ENCODE results near the gene RAPGEF2. TPM values are rescaled to one million over a fixed set of nuclear protein-coding genes. Genes with fewer than 3 reads are reported as not detected.
"Not testable (repeated sequence)": the region's sequence is repeated elsewhere in the genome, so short reads cannot be mapped to it uniquely, and the experiment has no call there.

The RAPGEF2 gene, protein sequence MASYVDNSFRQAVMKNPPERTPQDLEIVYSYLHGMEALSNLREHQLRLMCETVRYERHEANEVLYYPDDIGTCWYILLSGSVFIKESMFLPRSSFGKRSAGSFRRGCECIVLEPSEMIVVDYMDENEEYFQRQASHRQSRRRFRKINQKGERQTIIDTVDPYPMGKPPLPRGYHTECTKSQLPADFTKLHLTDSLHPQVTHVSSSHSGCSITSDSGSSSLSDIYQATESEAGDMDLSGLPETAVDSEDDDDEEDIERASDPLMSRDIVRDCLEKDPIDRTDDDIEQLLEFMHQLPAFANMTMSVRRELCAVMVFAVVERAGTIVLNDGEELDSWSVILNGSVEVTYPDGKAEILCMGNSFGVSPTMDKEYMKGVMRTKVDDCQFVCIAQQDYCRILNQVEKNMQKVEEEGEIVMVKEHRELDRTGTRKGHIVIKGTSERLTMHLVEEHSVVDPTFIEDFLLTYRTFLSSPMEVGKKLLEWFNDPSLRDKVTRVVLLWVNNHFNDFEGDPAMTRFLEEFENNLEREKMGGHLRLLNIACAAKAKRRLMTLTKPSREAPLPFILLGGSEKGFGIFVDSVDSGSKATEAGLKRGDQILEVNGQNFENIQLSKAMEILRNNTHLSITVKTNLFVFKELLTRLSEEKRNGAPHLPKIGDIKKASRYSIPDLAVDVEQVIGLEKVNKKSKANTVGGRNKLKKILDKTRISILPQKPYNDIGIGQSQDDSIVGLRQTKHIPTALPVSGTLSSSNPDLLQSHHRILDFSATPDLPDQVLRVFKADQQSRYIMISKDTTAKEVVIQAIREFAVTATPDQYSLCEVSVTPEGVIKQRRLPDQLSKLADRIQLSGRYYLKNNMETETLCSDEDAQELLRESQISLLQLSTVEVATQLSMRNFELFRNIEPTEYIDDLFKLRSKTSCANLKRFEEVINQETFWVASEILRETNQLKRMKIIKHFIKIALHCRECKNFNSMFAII (N-terminal part only)
- 15.3 and 19.5 TPM in 2 replicates for total RNA-seq

DNA sequence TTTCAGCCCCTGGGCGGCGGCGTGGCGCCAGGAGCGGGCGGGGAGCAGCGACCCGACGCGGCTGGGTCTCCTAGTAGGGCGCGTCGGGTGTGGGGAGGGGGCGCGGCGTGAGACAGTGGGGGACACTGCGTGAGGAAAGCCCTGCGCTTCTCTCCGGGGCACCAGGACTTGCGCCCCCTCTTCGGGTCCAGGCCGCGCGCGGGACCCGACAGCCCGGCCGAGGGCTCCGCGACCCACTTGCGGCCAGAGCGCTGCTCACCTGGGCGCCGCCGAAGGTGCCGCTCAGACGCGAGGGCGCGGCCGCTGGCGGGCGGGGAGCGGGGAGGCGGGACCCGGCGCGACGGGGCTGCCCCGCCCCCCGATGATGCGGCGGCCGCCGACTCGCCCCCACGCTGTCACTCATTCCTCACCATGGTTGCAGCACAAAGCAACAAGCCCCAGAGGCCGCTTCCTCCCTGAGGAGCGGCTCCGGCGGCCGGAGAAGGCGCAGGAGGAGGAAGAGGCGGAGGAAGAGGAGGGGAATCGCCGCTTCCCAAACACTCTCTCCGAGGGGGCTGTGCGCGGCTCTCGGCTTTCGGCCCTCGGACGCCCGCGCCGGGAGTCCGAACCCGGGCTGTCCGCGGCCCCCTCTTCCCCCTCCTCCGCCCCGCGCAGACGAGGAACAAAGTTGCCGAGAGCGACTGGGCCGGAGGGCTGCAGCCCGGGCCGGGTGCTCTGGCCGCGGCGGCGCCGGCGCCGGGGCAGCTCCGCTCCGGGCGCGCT lies at the start of gene RAPGEF2:
RAPGEF2 (plus strand) TSS at position 458 of the 762 bp plus-strand sequence. CDS start 1,084 bp downstream, outside the sequence.
- intact Hi-C loops (cut with micrococcal nuclease), result loop anchor here (1.0 to 2.0 kb wide), 6 partner anchors 16 to 431 kb away; partner anchors contain the start of genes ETFDH, FNIP2 and PPID

DNA sequence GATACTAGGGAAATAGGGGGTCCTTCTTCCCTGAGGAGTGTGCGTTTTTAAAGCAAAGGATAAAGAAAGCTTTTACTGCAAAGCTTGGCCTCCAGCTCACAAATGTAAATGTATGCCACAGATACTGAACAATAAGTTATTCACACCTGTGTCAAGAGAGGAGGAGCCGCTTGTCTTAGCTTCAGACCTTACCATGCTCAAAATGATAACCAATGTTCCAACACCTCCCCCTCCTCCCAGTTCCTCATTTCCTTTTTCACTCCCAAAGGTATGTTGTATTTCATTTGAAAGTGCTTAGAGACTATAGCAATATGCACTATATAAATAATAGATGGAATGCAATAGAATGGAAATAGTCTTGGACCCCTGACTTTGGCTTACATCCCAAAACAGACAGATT lies 47.0 kb upstream of the RAPGEF2 start:
- intact Hi-C loops (cut with micrococcal nuclease), result no loop called here

DNA sequence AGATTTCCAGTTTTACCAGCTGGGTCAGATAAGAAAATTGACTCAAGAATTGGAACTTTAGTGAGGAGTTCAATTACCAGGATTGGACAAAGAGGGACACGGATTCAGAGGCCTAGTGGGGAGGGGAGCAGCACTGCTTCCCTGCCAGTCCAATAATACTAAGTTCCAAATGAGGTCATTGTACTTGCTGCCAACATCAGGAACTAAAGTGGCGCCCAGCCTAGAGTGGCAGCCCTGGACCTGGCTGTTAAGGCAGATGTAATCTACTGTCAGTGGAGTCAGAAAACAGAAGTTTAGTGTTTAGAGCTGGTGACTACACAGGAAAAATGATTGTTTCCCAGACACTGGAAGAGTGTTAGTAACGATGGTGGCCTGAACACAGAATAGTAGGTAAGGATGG lies 42.7 kb upstream of the RAPGEF2 start:
- intact Hi-C loops (cut with micrococcal nuclease), result no loop called here

DNA sequence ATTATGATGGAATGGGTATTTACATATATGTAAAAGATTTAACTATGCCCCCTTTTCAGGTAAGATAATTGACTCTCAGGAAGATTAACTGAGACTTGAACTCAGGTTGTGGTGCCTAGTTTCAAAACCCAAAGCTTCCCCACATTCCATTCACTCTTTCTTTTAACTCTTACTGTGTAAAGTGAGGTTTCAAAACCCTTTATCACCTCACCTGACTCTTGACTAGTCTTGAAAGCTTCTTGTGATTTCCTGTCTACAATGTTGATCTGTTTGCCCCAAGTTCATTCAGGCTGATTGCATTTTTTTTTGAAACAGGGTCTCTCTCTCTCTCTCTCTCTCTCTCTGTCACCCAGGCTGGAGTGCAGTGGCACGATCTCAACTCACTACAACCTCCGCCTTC lies 40.5 kb upstream of the RAPGEF2 start:
- intact Hi-C loops (cut with micrococcal nuclease), result no loop called here

GRCh38 chr4:159065513-159066240 lies 37.2 kb upstream of the RAPGEF2 start:
- intact Hi-C loops (cut with micrococcal nuclease), result no loop called here

DNA sequence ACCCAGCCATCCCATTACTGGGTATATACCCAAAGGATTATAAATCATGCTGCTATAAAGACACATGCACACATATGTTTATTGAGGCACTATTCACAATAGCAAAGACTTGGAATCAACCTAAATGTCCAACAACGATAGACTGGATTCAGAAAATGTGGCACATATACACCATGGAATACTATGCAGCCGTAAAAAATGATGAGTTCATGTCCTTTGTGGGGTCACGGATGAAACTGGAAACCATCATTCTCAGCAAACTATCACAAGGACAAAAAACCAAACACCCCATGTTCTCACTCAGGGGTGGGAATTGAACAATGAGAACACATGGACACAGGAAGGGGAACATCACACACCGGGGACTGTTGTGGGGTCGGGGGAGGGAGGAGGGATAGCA lies 34.7 kb upstream of the RAPGEF2 start:
- intact Hi-C loops (cut with micrococcal nuclease), result not testable (repeated sequence)

DNA sequence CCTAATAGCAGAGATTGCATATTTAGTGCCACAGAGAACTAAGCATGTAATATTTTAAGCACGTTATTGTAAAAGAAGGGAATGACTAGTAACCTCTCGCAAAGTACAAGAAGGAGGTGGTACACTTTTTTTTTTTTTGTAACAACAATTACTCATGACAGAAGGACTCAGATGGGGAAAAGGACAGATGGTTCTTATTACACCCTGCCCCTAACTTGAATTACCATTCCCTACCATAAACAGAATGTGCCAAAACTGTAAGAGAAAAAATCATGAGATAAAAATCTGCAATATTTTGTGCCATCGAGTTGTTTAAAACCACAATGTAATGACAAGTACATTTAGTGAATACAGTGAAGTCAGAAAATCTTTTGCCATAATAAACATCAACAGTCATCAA lies 33.0 kb upstream of the RAPGEF2 start:
- intact Hi-C loops (cut with micrococcal nuclease), result no loop called here

DNA sequence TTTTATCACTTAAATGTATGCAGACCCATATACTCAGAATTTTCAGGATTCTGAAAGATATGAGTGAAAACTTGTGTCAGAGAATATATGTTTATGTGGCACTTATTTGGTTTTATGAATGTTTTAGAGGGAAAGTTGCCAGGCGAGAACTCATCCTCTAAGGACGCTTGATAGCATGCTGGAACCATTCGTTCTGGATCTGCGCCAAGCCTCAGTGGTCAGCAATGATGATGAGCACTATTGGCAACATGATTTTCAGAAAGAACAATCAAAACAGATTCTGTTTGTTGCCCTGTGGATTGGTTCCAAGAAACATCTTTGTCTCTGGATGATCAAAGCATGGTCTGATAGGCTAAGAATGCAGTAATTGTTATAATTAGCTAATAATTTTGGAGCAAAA lies 32.1 kb upstream of the RAPGEF2 start:
- intact Hi-C loops (cut with micrococcal nuclease), result no loop called here

DNA sequence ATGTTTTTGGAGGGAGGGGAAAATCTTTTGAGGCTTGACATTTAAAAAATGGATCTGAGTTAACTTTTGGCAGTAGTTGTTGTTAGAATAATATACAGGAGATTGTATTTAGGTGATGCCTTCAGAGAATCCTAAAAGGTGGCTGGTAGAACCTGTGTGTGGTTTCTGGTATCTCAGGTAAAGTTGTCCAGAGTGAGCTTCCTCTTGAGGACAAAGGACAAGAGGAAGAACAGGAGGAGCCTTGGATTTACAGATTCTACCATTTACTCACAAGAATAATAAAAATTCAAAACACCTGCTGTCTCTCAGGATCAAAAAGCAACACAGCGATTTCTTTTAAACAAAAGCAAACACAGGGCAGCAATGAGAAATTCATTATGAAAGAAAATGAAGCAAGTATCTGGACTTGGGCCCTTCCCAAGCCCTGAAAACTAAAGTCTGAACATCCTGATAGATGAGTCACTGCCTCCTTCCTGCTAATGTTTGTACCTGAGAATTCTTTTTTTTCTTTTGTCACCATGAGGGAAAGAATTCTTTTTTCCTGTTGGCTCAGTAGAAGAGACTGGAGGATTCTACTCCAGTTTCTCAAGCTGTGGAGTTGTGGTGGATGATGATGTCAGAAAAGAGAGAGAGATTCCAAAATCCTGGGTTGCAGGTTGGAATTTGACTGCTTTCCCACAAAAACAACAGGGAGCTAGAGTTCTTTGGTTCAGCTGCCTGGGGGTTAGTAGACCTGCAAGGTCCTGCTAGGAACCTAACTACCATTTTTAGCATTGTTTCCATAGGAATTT lies 31.5 kb upstream of the RAPGEF2 start:
- intact Hi-C loops (cut with micrococcal nuclease), result no loop called here

GRCh38 chr4:159071969-159072765 lies 30.7 kb upstream of the RAPGEF2 start:
- intact Hi-C loops (cut with micrococcal nuclease), result no loop called here

DNA sequence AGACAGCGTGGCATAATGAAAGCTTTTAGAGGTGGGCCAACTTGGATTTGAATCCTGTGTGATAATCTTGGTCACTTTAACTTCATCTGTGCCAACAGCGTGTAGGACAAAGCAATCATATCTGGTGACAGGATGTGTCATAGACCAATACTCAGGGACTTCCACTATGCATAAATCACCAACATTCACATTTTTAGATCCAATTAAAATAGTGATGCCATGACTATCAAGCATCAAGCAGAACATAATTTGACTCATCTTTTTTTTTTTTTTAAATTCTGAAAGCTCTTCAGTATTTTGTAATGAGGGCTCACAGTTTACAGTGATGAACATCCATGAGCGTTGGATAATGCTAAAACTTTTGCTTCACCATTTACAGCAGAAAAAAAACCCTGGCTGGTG lies 27.3 kb upstream of the RAPGEF2 start:
- intact Hi-C loops (cut with micrococcal nuclease), result no loop called here

- intact Hi-C loops (cut with micrococcal nuclease), result loop anchor here (1.0 kb wide), 1 partner anchor 30 kb away; no protein-coding TSS in a partner anchor
These were observed 25.9 kb upstream of the RAPGEF2 start for GRCh38 chr4:159077018-159077417.

DNA sequence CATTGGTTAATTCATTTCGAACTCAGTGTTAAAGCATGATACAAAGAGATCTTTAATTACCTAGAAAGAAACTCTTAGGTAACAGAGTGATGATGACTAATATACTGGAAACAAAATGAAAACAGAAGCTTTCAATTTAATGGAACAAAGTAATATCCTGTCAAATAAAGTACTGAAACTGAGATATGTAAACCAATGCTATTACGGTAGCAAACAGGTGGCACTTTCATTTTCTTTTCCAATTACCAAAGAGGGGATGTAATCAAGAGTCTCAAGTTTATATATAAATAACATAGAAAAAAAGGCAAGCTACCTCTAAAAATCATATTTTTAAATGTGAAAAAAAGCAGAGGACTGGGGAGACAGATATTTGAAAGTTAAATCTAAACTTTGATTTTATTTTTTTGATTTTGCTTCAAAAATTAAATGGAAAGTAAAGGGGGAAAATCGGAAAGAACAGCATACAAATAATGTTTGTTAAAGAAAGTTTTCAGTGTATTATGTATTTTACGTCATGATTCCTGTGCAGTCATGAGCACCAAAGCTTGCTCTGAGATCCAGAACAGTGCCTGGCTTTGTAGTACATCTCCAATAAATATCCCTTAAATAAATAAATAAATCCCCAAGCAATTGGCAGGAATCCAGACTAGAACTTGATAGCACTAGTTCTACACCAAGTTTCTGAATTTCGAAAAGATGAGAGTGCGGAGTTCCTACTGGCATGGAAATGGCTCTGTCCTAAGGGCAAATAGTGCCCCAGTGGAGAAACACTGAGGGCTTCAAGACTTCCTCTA lies 25.0 kb upstream of the RAPGEF2 start:
- intact Hi-C loops (cut with micrococcal nuclease), result loop anchor here (1.0 to 2.0 kb wide), 2 partner anchors 25 to 31 kb away; partner anchors contain the start of gene RAPGEF2

DNA sequence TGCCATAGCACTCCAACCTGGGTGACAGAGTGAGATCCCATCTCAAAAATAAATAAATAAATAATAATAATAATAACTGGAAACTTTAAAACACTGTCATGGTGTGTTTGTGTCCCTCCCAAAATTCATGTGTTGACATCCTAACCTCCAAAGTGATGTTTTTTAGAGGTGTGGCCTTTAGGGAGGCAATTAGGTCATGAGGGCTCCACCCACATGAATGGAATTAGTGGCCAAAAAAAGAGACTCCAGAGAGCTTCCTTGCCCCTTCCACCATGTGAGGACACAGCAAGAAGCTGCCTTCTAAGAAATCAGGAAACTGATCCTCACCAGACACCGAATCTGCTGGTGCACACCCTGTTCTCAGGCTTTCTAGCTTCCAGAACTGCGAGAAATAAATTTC lies 23.8 kb upstream of the RAPGEF2 start:
- intact Hi-C loops (cut with micrococcal nuclease), result loop anchor here (2.0 kb wide), 1 partner anchor 24 kb away; the partner anchor contains the start of gene RAPGEF2

DNA sequence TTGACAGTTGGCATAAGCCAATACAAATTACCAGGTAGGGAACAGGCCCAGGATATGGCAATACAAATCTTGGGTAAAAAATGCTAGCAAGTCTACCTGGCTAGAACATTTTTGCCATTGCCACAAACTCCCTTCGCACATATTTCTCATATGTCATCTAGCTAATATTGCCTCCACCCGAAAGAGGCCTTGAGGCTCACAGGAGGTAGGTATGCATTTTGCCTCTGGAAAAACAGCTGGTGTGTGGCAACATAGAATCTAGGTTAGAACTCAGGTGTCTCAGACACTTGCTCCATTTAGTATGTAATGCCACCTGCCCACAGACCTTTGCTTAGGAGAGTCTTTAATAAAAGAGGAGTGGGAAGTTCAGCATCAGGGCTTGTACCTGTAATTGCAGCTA lies 16.3 kb upstream of the RAPGEF2 start:
- intact Hi-C loops (cut with micrococcal nuclease), result no loop called here

DNA sequence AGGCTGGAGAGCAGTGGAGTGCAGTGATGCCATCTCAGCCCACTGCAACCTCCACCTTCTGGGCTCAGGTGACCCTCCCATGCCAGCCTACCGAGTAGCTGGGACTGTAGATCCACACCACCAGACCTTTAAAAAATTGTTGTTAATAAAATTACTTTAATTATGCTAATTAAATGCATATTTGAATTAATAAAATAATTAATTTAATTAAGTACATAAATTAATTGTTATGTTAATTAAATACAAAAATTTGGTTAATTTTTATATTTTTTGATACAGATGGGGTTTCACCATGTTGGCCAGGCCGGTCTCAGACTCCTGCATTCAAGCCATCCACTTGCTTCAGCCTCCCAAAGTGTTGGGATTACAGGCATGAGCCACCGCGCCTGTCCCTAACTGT lies 12.6 kb upstream of the RAPGEF2 start:
- intact Hi-C loops (cut with micrococcal nuclease), result no loop called here

DNA sequence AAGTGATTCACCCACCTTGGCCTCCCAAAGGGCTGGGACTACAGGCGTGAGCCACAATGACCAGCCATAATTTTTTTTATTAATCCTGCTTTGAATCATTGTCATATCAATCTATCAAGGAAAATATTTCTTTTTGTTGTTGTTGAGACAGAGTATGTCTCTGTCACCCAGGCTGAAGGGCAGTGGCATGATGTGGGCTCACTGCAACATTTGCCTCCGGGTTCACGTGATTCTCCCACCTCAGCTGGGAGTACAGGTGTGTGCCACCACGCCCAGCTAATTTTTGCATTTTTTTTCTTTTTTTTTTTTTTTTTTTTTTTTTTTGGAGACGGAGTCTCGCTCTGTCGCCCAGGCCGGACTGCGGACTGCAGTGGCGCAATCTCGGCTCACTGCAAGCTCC lies 8.7 kb upstream of the RAPGEF2 start:
- intact Hi-C loops (cut with micrococcal nuclease), result not testable (repeated sequence)

DNA sequence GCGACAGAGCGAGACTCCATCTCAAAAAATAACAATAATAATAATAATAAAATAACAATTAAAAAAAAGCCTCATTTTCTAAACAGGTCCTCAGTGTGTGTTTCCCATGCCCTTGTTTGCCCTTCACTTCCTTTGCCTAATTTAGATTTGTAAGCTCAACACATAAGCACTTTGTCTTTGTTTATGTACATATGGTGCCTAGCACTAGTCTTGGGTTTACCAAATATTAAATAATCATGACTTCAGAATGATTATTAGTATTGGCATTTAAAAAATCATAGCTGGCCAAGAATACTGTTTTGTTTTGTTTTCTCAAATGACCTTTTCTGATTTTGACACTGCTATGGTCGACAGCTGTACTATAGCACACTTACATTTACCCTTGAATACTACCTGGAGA lies 6.4 kb upstream of the RAPGEF2 start:
- intact Hi-C loops (cut with micrococcal nuclease), result no loop called here

Measured in T-helper 2 cell treated with Interferon-gamma antibody and Interleukin-4, amounts not matched to agents 100 ng/mL and 5 ng/mL, for 36 hours (primary cell).